Measurements from ENCODE around the gene VRK2. TPM values are rescaled to one million over a fixed set of nuclear protein-coding genes. Genes with fewer than 3 reads are reported as not detected.
A peak's percentile ranks its signal among the peaks of the same experiment; 100 is the strongest.

Gene VRK2
- total RNA-seq, 1 donor from 2014 or later, result 63.0 TPM

- H3K36me3 Mint-ChIP-seq (ENCODE audit: low read depth), result peaks cover 61% of the 10 kb centered on the region
- H3K27me3 Mint-ChIP-seq, result no peaks in the 10 kb centered on the region
- TF ChIP-seq, protein P1, sequence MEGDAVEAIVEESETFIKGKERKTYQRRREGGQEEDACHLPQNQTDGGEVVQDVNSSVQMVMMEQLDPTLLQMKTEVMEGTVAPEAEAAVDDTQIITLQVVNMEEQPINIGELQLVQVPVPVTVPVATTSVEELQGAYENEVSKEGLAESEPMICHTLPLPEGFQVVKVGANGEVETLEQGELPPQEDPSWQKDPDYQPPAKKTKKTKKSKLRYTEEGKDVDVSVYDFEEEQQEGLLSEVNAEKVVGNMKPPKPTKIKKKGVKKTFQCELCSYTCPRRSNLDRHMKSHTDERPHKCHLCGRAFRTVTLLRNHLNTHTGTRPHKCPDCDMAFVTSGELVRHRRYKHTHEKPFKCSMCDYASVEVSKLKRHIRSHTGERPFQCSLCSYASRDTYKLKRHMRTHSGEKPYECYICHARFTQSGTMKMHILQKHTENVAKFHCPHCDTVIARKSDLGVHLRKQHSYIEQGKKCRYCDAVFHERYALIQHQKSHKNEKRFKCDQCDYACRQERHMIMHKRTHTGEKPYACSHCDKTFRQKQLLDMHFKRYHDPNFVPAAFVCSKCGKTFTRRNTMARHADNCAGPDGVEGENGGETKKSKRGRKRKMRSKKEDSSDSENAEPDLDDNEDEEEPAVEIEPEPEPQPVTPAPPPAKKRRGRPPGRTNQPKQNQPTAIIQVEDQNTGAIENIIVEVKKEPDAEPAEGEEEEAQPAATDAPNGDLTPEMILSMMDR (IDR thresholded peaks at IDR 0.05), result no peak
- H3K4me3 Mint-ChIP-seq, result no peak overlapping the region
- no peak overlapping the region for H3K27ac Mint-ChIP-seq
- no peak for ATAC-seq (ENCODE audit: low read depth)
- intact Hi-C loops (cut with micrococcal nuclease), result no loop called here
- no peaks in the 10 kb centered on the region for H3K9me3 Mint-ChIP-seq
- no peak for DNase-seq
- CTCF ChIA-PET, result no interaction called here
- POLR2A ChIA-PET, result interaction anchor here (0.5 to 0.6 kb wide), 2 partner anchors 31 to 34 kb away, joined by 4 to 6 read pairs; no protein-coding TSS in a partner anchor
- H3K4me1 Mint-ChIP-seq, result peaks cover 21% of the 10 kb centered on the region
These were observed 11.3 kb downstream of the VRK2 start for GRCh38 chr2:58057707-58058530.

- POLR2A ChIA-PET, result interaction anchor here (0.7 to 2.2 kb wide), 2 partner anchors 17 to 283 kb away, joined by 3 to 8 read pairs; partner anchors contain the start of gene VRK2
- no peak for DNase-seq
- H3K27me3 Mint-ChIP-seq, result no peaks in the 10 kb centered on the region
- H3K27ac Mint-ChIP-seq, result no peak overlapping the region
- ATAC-seq (ENCODE audit: low read depth), result no peak
- H3K9me3 Mint-ChIP-seq, result peaks cover 5% of the 10 kb centered on the region
- H3K4me1 Mint-ChIP-seq, result peaks cover 20% of the 10 kb centered on the region
- no peak overlapping the region for H3K4me3 Mint-ChIP-seq
- TF ChIP-seq, protein P1 (IDR thresholded peaks at IDR 0.05), result no peak
- CTCF ChIA-PET, result no interaction called here
- intact Hi-C loops (cut with micrococcal nuclease), result loop anchor here (2.0 kb wide), 1 partner anchor 13 kb away; no protein-coding TSS in a partner anchor
- peaks cover 48% of the 10 kb centered on the region for H3K36me3 Mint-ChIP-seq (ENCODE audit: low read depth)
These were observed 17.0 kb downstream of the VRK2 start for GRCh38 chr2:58063641-58064040.

GRCh38 chr2:58064086-58064485 is 17.5 kb downstream of the VRK2 start:
- no peak for ATAC-seq (ENCODE audit: low read depth)
- peaks cover 5% of the 10 kb centered on the region for H3K9me3 Mint-ChIP-seq
- no peak overlapping the region for H3K27ac Mint-ChIP-seq
- H3K4me1 Mint-ChIP-seq, result peaks cover 21% of the 10 kb centered on the region
- intact Hi-C loops (cut with micrococcal nuclease), result loop anchor here (2.0 kb wide), 1 partner anchor 13 kb away; no protein-coding TSS in a partner anchor
- DNase-seq, result no peak
- TF ChIP-seq, protein P1 (IDR thresholded peaks at IDR 0.05), result no peak
- ChIA-PET POLR2A (interaction anchor here (0.7 to 2.2 kb wide), 2 partner anchors 18 to 283 kb away, joined by 3 to 8 read pairs; partner anchors contain the start of gene VRK2), CTCF (no interaction called here)
- no peak overlapping the region for H3K4me3 Mint-ChIP-seq
- no peaks in the 10 kb centered on the region for H3K27me3 Mint-ChIP-seq
- H3K36me3 Mint-ChIP-seq (ENCODE audit: low read depth), result peaks cover 50% of the 10 kb centered on the region

DNA sequence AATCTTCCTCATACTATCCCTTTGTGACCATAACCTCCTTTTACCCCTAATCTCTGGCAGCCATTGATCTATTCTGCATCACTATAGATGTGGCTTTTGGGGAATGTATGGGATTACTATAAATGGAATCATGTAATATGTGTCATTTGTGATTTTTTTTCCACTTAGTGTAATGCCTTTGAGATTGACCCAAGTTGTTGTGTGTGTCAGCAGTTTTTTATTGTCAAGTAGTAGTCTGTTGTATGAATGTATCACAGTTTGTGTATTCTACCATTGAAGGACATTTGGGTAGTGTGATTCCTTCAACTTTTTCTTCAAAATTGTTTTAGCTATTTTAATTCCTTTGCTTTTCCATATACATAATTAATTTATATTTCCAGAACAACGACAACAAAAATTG is 18.6 kb downstream of the VRK2 start:
- Mint-ChIP-seq H3K27me3 (no peaks in the 10 kb centered on the region), H3K27ac (no peak overlapping the region), H3K4me3 (no peak overlapping the region), H3K4me1 (peaks cover 24% of the 10 kb centered on the region), H3K36me3 (ENCODE audit: low read depth) (peaks cover 54% of the 10 kb centered on the region), H3K9me3 (peaks cover 6% of the 10 kb centered on the region)
- CTCF ChIA-PET, result no interaction called here
- intact Hi-C loops (cut with micrococcal nuclease), result loop anchor here (2.0 kb wide), 1 partner anchor 14 kb away; no protein-coding TSS in a partner anchor
- DNase-seq, result no peak
- ATAC-seq (ENCODE audit: low read depth), result no peak
- TF ChIP-seq, protein P1 (IDR thresholded peaks at IDR 0.05), result no peak
- POLR2A ChIA-PET, result no interaction called here

GRCh38 chr2:58067001-58067400 is 20.4 kb downstream of the VRK2 start:
- Mint-ChIP-seq H3K27ac (peak overlapping the region; percentile 5), H3K4me3 (no peak overlapping the region), H3K4me1 (peaks cover 34% of the 10 kb centered on the region), H3K27me3 (no peaks in the 10 kb centered on the region), H3K36me3 (ENCODE audit: low read depth) (peaks cover 56% of the 10 kb centered on the region), H3K9me3 (peaks cover 9% of the 10 kb centered on the region)
- intact Hi-C loops (cut with micrococcal nuclease), result no loop called here
- ChIA-PET POLR2A (interaction anchor here (0.7 kb wide), 1 partner anchor 32 kb away, joined by 3 read pairs; no protein-coding TSS in a partner anchor), CTCF (no interaction called here)
- TF ChIP-seq, protein P1 (IDR thresholded peaks at IDR 0.05), result no peak
- no peak for DNase-seq
- ATAC-seq (ENCODE audit: low read depth), result no peak

Measured in activated B cell treated with CpG ODN at 0.5 μM for 24 hours (primary cell).